HG03469 (cell line): ENCODE data around the gene CECR2.

Experiments
- ATAC-seq: cut with Tn5 transposase; IDR thresholded peaks from one replicate; pipeline ENCODE4 v1.9.1; 2021; ENCODE audit warnings: mild to moderate bottlenecking, moderate library complexity, moderate number of reproducible peaks; ENCODE audit not compliant: unreplicated experiment

Gene CECR2

DNA sequence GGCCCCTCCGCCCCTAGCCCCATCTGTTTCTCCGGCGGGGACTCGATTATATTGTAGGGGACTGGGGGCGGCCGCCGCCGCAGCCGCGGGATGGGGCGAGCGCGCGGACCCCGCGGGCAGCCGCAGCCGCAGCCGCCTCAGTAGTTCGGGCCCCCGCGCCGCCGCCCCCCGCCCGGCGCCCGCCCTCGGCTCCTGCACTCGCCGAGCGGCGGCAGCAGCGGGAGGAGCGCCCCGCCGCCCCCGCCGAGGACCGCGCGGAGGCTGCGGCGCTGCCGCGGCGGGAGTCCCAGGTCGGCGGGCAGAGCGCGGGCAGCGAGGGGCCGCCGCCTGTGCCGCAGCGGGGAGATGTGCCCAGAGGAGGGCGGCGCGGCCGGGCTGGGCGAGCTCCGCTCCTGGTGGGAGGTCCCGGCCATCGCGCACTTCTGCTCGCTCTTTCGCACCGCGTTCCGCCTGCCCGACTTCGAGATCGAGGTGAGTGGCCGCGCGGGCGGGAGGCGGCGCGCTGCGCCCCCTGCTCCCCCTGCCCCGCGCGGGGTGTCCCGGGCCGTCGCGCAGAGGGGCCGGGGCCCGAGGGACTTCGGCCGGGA is at the start of gene CECR2:
Gene CECR2 (plus strand): TSS at position 22 of the 587 bp plus-strand sequence. CDS start 324 bp downstream, at position 346.
- no peak for ATAC-seq

DNA sequence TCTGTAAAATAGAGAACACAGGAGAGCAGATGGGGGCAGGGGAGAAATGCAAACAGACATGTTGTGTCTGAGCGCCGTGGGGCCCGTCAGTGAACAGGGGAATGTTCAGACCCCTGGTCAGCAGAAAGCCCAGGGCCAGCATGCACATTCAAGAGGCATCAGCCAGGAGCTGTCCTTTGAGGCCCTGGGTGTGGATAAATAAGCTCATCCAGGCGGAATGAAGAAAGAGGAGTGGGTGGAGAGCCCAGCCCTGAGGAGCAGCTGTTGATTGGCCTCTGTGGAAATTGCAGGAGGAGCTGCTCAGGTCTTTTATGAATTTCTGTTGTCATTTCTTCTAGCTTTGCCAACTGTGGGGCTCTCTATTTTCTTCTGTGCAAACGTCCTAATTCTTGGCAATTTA is 49.7 kb upstream of the CECR2 start:
- no peak for ATAC-seq

DNA sequence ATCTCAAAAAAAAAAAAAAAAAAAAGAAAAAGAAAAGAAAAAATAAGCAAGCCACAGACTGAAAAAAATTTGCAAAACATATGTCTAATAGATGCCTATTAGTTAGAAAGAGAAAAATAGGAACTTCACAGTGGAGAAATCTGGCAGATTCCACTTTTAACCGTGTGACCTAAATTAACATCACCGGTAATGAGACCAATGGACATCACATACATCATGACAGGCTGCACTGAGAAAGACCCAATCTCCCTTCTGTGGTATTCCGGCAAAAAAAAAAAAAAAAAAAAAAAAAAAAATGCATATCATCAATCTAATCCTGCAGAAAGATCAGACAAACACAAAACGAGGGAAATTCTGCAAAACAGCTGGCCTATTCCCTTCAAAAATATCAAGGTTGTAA is 46.7 kb upstream of the CECR2 start:
- no peak for ATAC-seq

DNA sequence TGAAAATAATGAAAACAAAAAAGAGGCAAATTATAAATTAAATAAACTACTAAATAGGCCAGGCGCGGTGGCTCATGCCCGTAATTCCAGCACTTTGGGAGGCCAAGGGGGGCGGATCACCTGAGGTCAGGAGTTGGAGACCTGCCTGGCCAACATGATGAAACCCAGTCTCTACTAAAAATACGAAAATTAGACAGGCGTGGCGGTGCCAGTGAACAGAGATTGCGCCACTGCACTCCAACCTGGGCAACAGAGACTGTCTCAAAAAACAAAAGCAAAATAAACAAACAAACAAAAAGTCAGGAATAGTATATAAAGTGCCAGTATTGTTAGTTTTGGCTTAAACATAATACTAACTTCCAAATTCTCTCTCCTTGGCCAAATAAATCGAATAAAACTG is 37.6 kb upstream of the CECR2 start:
- no peak for ATAC-seq

DNA sequence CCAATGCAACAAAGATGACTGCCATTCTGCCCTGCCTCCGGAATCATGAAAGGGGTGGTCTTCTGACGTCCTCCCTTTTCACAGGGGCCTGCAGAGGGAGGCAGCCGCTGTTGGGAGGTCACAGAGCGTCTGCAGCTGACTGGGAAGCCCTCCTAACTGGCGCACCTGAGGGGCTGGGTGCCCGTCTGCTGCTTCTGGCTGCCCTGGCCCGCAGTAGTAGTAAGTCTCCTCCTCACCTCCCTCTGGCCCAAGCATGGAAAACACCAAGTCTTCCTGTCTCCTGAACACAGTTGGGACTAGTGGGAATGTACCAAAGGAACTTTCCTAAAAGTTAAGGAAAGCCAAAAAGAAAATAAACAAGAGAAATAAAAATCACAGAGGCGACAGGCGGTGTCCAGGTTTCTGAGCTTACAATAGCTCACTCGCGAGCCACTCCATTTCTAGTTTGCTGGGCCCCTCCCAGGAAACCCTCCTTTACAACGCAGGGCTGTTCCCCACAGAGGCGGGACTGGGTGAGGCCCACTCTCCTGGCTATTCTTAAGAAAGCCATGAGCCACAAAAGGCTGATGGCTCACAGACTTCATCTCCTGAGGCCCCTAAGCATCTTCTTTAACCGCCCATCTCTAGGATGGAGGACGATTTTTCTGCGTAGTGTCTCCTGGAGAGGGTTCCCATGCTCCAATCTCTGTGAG is 37.0 kb upstream of the CECR2 start:
- ATAC-seq: no peak

DNA sequence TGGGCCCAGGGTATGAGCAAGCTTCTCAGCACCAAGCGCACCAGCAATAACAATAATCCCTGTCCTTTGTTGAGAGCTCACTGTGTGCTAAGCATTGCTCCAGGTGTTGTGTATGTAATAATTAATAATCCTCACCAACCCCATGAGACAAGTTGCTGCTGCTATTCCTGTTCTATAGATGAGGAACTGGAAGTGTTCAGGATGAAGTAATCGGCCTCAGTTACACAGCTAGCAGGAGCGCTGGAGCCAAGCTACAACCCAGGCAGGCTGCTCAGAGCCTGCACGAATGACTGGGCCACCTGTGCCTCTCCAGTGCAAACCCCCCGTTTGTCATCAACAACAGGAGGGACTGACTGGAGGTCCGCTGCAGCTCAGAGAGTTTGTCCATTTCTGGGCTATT is 35.2 kb upstream of the CECR2 start:
- no peak for ATAC-seq

DNA sequence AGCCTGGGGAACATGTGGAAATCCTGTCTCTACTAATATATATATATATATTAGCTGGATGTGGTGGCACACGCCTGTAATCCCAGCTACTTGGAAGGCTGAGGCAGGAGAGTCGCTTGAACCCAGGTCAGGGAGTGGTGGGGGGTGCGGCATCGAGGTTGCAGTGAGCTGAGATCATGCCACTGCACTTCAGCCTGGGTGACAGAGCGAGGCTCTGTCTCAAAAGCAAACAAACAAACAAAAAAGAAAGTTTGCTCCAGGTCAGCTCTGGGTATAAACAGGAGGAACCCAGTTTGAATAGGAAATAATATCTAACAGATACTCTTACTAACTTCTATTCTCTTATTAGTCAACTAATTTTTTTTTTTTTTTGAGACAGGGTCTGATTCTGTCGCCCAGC is 34.3 kb upstream of the CECR2 start:
- no peak for ATAC-seq

DNA sequence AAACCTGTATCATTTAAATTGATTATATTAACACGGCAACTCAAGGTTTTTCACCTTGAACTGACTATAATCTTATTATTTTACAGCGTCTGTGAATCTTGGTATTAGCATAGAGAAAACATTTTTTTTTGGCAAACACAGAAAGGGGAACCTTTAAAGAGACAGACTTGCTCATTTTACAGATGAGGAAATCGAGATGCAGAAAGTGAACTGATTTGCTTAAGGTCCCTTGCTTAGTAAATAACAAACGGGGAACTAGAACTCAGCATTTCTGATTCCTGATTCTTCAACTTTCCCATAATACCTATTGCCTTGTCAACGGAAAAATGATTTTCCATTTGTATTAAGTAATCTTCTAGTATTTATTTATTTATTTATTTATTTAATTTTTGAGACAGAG is 33.2 kb upstream of the CECR2 start:
- ATAC-seq: no peak

DNA sequence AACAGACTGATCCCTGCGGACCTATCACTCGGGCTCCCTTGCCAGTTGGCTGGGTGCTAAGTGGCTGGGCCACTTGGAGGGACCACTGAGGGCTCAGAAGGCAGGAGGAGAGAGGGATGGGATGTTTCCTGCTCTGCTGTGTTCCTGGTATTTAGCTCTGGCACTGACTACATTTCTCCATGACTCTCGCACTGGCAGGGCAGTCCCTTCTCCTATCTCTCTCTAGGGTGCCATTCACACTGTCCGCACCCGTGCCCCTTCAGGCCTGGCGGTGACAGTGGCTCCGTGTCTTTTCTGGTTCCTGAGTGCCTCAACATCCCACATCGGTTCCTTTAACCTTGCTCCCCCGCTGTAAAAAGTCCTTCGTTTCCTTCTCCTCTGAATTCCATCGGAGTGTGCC is 31.6 kb upstream of the CECR2 start:
- ATAC-seq: no peak

DNA sequence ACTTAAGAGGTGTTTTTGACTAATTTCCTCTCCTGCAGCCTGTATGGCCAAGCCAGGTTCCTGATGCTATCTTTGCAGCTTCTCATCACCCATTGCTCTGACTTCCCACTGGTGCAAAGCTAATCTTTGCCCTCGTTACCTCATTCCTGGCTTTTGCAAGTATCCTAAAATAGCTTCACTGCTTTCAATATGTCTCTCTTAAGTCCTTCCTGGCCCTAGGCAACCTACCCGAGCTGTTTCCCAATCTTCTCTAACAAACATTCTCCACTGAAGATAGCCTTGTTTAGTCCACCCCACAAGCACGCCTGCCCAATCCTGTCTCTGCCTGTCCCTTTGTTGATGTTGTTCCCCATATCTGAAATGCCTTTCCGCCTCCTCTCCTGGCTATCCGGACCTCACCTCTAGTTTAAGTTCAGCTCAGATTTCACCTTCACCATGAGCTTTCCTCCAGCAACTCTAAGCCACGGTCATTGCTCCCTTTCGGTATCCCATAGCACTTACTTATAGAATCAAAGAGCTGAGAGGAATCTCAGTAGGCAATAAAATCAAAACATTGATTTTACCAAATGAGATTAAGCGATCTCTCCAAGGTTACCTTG is 30.1 kb upstream of the CECR2 start:
- no peak for ATAC-seq

DNA sequence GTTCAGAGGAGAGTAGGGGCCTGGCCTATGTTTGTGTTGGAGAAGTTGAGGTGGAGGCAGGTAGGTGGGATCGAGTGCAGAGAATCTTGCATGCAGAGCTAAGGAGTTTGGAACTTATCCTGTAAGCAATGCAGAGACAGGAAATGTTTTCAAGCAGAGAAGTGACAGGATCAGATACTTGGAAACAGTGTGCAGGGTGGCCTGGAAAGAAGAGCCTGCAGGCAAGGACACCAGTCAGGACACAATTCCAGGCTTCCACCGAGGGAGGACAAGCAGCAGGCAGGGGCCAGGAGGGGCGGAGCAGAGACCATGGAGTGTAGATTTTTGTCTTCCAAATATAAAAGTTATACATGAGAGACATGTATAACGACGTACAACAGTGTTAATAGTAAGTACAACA is 26.9 kb upstream of the CECR2 start:
- no peak for ATAC-seq

DNA sequence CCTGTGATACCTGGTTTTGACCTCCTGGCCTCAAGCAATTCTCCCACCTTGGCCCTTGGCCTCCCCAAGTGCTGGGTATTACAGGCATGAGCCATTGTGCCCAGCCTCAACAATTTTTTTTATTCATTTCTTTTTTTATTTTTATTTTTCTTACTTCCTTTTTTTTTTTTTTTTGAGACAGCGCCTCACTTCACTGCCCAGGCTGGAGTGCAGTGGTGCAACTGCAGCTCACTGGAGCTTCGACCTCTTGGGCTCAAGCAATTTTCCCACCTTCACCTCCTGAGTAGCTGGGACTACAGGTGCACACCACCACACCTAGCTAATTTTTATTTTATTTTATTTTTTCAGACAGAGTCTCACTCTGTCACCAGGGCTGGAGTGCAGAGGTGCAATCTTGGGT is 25.5 kb upstream of the CECR2 start:
- ATAC-seq: no peak

DNA sequence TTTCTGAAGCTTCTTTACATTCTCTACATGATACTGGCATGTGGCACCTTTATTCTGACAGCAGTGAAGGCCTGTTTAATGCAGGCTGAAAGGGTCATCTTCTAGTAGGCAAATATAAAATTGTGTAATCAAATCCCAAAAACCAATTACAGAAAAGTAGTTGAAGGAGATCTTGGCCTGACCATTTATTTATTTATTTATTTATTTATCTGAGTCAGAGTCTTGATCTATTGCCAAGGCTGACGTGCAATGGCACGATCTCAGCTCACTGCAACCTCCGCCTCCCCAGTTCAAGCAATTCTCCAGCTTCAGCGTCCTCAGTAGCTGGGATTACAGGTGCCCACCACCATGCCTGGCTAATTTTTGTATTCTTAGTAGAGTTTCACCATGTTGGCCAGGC is 22.7 kb upstream of the CECR2 start:
- no peak for ATAC-seq

DNA sequence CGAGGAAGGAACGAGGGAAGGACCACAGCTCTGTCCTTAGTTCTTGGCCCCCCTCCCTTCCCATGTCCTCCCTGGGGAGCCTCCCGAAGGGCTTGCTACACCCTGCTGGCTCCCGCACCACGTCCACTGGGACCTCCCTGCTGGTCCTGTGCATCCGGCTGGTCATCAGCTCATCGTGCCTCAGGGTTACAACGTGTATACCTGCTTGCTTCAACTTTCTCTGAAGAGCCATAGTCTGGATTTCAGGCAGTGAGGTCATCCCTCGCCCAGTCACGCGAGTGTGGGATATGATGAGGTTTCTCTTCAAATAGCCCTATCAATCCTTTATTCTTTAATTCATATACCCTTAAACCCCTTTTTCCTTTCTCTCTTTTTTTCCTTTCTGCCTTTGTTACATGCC is 21.5 kb upstream of the CECR2 start:
- no peak for ATAC-seq

DNA sequence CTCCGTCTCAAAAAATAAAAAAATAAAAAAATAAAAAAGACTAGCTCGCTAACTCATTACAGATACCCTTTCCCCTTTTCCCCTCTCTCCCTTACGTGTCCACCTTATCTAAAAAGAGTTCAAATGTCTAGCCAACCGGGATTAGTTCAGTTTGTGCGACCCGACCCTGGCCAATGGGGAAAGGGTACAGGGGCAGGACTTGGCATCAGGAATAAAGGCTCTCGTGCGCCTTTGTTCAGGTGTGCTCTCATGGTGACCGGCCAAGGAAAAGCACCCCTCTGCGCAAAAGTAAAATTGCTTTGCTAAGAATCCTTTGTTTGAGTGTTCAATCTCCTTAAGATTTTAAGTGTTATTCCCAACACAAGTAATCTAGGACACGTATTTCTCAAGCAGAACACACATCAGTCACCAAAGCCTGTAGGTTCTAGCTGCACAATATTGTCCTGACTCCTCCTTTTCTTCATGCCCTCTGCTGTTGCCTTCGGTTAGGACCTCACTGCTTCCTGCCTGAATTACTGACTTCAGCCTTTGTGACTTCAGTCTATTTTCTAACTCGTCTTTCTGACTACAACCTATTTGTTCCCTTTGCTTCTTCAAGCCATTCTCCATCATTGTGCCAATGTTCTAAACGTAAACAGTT is 20.7 kb upstream of the CECR2 start:
- no peak for ATAC-seq

DNA sequence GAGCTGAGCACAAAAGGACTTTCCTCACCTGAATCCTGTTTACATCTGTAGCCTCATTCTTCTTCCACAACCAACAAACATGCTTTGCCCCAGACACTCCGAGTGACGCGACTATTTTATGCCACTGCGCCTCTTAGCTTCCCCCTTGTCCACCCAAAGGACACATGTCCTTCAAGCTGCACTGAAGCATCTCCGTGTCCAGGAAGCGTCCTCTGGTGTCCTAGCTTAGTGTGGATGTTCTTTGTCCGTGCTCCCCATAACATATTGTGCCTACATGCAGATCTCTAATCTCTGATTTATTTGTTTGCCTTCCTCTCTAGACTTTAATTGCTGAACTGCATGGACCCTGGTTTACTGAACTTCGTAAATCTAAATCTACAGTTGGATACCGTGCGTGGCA is 20.1 kb upstream of the CECR2 start:
- no peak for ATAC-seq

DNA sequence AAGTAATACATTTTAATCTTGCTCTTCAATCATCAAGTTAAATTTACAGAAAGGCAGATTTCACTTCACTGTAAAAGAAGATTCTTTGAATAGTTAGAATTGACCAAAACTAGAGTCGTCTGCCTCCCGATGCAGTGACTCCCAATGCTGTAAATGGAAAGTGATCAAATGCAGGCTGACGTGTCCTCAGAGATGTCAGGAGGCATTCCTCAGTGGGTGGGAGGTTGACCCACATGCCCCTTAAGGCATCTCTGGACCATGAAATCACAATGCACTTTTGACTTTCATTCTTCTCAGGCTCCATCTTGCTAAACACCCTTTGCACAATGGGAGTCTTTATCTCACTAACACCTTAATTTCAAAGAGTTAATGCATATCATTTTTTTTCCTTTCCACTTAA is 19.0 kb upstream of the CECR2 start:
- no peak for ATAC-seq

DNA sequence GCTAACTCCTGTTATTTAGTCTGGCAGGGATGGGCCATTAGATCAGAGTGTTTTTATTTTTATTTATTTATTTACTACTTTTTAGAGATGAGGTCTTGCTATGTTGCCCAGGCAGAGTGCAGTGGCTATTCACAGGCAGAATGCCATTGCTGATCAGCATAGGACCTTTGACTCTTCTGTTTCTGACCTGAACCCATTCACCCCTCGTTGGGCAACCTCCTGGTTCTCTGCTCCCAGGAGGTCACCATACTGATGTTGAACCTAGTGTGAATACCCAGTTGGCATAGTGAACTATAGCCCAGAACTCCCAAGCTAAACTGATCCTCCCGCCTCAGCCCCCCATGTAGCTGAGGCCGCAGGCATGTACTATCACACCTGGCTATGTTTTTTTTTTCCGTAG is 16.5 kb upstream of the CECR2 start:
- ATAC-seq: no peak

DNA sequence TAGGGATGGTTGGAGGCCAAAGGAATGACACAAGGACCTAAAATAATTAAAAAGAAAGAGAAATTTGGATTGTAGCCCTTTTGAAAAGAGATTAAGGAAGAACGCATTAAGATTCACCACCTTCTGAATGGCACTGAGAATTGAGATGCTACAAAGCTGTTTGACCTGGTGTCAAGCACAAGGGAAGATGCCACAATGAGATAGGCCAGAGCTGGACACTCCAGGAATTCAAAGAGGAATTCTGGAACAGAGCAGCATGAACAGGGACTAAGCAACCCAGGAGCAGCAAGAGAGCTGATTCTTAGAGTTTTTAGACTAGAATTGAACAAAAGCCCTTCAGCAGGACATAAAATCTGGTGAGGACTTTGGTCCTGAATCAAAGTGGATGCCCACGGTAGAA is 11.6 kb upstream of the CECR2 start:
- no peak for ATAC-seq

DNA sequence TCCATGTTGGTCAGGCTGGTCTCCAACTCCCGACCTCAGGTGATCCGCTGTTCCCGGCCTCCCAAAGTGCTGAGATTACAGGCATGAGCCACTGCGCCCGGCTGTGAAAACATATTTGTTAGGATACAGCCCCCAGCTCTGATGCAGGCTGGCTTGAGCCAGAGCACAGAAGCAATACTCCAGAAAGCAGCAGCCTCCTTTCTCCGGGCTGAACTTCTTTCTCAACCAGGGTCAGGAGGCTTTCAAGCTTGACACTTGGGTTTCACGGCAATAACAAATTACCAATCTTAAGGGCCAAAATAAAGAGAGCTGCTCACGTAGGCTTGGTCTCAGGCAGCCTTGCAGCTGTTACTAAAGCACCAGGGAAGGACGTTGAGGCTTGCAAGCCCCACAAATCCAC is 10.8 kb upstream of the CECR2 start:
- no peak for ATAC-seq

DNA sequence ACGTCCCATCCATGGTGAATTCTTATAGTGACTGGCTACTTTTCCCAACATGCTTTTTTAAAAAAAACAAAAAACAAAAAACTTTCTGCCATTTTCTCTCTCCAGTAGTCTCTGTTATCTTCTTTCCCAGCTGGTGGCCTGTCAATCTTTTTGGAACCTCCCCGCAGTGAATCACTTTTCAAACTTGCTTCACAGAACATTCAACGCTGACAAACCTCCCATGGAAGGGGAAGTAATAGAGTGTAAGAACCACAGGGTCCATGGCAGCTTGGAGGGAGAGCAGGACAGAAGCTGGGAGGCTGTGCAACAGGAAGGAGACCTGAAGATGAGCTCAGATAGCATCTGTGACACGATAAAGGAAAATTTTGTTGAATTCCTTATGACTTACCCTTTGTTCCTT is 9.8 kb upstream of the CECR2 start:
- ATAC-seq: no peak

DNA sequence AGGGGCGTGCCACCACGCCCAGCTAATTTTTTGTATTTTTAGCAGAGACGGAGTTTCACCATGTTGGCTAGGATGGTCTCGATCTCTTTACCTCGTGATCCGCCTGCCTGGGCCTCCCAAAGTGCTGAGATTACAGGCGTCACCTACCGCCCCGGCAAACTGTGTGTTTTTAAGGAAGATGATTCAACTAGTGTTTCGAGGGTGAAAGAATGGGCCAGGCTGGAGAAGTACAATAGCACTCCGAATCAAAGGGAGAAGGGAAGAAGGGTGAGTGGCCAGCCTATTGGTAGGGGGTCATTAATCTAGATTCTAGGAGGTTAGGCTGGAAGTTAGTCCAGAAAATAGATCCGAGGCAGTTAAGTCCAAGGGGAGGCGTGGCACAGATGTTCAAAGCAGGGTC is 2.9 kb upstream of the CECR2 start:
- ATAC-seq: no peak
